MCF 10A (cell line): ENCODE measurements around the gene KLHDC4. TPM values are rescaled to one million over a fixed set of nuclear protein-coding genes. Genes with fewer than 3 reads are reported as not detected.

Experiments used
- BruUV-seq: library from RNA; stranded (reverse); fragments of 400-500 nt; replicated peaks from 2 replicates; lab custom pipeline; 2021; lab: Mats Ljungman, UMichigan
- CTCF ChIA-PET: fragments of 300-600 bp; sonication (Branson Sonifier 250); formaldehyde crosslinking; extraction: SDS; loops from one replicate; lab custom pipeline; 2021; ENCODE audit warnings: antibody characterized with exemption, inconsistent platforms; lab: Yijun Ruan, JAX
- POLR2A ChIA-PET: fragments of 300-600, 350-650 bp; sonication (Branson Sonifier 250); formaldehyde crosslinking; extraction: SDS; loops from one replicate; lab custom pipeline; 2020; ENCODE audit warnings: antibody characterized with exemption, inconsistent platforms; lab: Yijun Ruan, JAX
- DNase-seq: peaks from one replicate; pipeline ENCODE4 v3.0.0-alpha.2; 2018; ENCODE audit not compliant: unreplicated experiment
- H3K27ac Mint-ChIP-seq: one replicate; pipeline ENCODE4 v1.8.0; 2022; ENCODE audit warnings: mild to moderate bottlenecking, low read depth, mixed read lengths; ENCODE audit not compliant: unreplicated experiment
- H3K27me3 Mint-ChIP-seq: one replicate; pipeline ENCODE4 v1.8.0; 2022; ENCODE audit warnings: mixed read lengths; ENCODE audit not compliant: insufficient read depth, unreplicated experiment
- H3K36me3 Mint-ChIP-seq: one replicate; pipeline ENCODE4 v1.8.0; 2022; ENCODE audit warnings: mild to moderate bottlenecking, moderate library complexity, mixed read lengths; ENCODE audit not compliant: insufficient read depth, unreplicated experiment
- H3K4me1 Mint-ChIP-seq: one replicate; pipeline ENCODE4 v1.8.0; 2022; ENCODE audit warnings: mixed read lengths; ENCODE audit not compliant: insufficient read depth, unreplicated experiment
- H3K4me3 Mint-ChIP-seq: one replicate; pipeline ENCODE4 v1.8.0; 2022; ENCODE audit warnings: mild to moderate bottlenecking, moderate library complexity, mixed read lengths; ENCODE audit not compliant: unreplicated experiment
- H3K9me3 Mint-ChIP-seq: one replicate; pipeline ENCODE4 v1.8.0; 2022; ENCODE audit warnings: mixed read lengths; ENCODE audit not compliant: unreplicated experiment
- intact Hi-C: fragments of 100-400 bp; cut with micrococcal nuclease; formaldehyde crosslinking; loops from 2 replicates; pipeline ENCODE4 v1.14.1; 2022
- total RNA-seq: library from RNA; stranded (reverse); gene quantifications from 2 replicates; pipeline ENCODE4 v1.2.3, GENCODE V29; 2022
- TF ChIP-seq, protein P1 (sequence below): fragments of 200-600 bp; IDR thresholded peaks from one replicate; pipeline ENCODE4 v1.8.0; 2022; ENCODE audit warnings: antibody characterized with exemption, mild to moderate bottlenecking; ENCODE audit not compliant: unreplicated experiment

Gene KLHDC4
- total RNA-seq, 1 experiment from 2014 or later: 106 TPM

DNA sequence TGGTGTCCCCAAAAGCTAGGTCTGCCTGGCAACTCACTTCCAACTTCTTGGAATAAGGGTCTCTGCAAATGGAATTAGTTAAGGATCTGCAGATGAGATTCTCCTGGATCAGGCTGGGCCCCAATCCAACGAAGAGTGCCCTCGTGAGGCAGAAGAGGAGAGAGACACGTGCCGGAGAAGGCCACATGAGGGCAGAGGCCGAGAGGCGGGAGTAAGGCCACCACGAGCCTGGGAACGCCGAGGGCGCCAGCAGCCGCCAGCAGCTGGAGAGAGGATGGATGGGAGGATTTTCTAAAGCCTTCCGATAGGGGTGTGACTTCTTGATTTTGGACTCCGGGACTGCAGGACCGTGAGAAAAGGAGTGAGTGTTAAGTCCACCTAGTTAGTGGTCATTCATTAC lies 87.2 kb downstream of the KLHDC4 start:
- ChIA-PET CTCF (interaction anchor here (0.6 to 0.7 kb wide), 2 partner anchors 68 to 237 kb away, joined by 3 read pairs; no protein-coding TSS in a partner anchor), POLR2A (no interaction called here)
- no peaks in the 10 kb centered on the region for H3K9me3 Mint-ChIP-seq
- H3K27me3 Mint-ChIP-seq: peaks cover 24% of the 10 kb centered on the region
- no TSS peak for BruUV-seq
- TF ChIP-seq, protein P1, sequence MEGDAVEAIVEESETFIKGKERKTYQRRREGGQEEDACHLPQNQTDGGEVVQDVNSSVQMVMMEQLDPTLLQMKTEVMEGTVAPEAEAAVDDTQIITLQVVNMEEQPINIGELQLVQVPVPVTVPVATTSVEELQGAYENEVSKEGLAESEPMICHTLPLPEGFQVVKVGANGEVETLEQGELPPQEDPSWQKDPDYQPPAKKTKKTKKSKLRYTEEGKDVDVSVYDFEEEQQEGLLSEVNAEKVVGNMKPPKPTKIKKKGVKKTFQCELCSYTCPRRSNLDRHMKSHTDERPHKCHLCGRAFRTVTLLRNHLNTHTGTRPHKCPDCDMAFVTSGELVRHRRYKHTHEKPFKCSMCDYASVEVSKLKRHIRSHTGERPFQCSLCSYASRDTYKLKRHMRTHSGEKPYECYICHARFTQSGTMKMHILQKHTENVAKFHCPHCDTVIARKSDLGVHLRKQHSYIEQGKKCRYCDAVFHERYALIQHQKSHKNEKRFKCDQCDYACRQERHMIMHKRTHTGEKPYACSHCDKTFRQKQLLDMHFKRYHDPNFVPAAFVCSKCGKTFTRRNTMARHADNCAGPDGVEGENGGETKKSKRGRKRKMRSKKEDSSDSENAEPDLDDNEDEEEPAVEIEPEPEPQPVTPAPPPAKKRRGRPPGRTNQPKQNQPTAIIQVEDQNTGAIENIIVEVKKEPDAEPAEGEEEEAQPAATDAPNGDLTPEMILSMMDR: peak; percentile 9
- peak; percentile 23 for DNase-seq
- H3K4me3 Mint-ChIP-seq: no peak overlapping the region
- no peak overlapping the region for H3K27ac Mint-ChIP-seq
- intact Hi-C loops: no loop called here
- H3K4me1 Mint-ChIP-seq: peaks cover 6% of the 10 kb centered on the region
- H3K36me3 Mint-ChIP-seq: peaks cover 6% of the 10 kb centered on the region

DNA sequence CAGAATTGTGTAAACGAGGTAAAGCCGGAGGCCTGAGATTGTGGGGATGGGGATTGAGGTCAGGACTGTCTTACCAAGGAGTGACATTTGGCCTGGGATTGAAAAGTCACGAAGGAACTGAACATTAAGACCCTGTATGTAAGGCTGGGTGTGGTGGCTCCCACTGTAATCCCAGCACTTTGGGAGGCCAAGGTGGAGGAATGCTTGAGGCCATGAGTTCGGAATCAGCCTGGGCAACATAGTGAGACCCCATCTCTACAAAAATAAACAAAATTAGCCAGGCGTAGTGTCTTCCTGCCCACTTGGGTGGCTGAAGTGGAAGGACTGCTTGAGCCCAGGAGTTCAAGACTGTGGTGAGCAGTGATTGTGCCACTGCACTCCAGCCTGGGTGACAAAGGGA lies 88.0 kb downstream of the KLHDC4 start:
- Mint-ChIP-seq H3K9me3 (no peaks in the 10 kb centered on the region), H3K27ac (no peak overlapping the region), H3K4me1 (peaks cover 6% of the 10 kb centered on the region), H3K36me3 (peaks cover 6% of the 10 kb centered on the region), H3K4me3 (no peak overlapping the region), H3K27me3 (peaks cover 24% of the 10 kb centered on the region)
- ChIA-PET CTCF (no interaction called here), POLR2A (no interaction called here)
- intact Hi-C loops: no loop called here
- no TSS peak for BruUV-seq
- TF ChIP-seq, protein P1: no peak
- no peak for DNase-seq

DNA sequence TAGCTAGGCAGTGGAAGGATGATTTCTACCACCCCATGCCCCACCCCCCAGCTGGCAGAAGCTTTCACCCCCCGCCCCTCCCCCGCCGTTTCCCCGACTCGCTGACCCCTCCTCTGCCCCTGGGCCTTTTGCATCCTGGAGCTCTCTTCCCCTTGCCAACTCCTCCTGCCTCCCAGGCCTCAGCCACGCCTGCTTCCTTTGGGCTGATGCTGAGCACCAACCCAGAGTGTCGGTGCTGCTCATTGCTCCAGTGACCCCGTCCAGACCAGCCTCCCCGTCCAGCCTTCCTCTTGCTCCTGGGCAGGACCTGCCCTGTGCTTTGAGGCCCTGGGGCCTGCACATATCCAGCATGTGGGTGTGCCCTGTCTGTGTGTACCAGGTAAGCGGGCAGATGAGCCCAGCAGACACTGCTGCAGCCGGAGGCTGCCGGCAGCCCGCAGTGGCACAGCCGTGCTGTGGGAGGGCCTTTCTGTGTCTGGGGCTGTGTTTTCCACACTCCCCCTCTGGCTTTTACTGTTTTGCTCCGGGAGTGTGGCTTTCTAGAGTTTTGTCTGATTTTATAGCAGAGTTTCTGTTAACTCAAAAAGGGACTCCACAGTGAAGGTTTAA lies 90.6 kb downstream of the KLHDC4 start:
- Mint-ChIP-seq H3K4me1 (peaks cover 6% of the 10 kb centered on the region), H3K27me3 (peaks cover 24% of the 10 kb centered on the region), H3K4me3 (no peak overlapping the region), H3K27ac (no peak overlapping the region), H3K36me3 (peaks cover 13% of the 10 kb centered on the region), H3K9me3 (no peaks in the 10 kb centered on the region)
- POLR2A ChIA-PET: no interaction called here
- intact Hi-C loops: no loop called here
- BruUV-seq: no TSS peak
- DNase-seq: no peak
- TF ChIP-seq, protein P1: no peak
- CTCF ChIA-PET: interaction anchor here (0.7 kb wide), 1 partner anchor 312 kb away, joined by 3 read pairs; no protein-coding TSS in a partner anchor

DNA sequence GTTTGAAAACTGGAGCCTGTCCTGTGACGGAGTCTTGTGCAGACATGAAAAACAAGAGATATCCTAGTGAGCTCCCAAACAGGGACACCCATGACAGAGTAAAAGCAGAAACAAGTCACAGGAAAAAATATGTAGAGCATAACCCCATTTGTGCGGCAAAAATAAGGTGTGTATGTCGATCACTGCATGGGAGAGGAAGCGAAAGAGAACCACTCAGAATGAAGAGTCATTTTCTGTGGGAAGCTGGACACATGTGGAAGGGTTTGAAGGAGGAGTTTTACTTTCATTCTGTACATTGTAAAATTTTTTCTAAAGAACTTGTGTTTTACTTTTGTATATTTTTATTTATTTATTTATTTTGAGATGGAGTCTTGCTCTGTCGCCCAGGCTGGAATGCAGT lies 91.4 kb downstream of the KLHDC4 start:
- POLR2A ChIA-PET: no interaction called here
- peaks cover 24% of the 10 kb centered on the region for H3K27me3 Mint-ChIP-seq
- H3K27ac Mint-ChIP-seq: no peak overlapping the region
- TF ChIP-seq, protein P1: no peak
- no peaks in the 10 kb centered on the region for H3K9me3 Mint-ChIP-seq
- peaks cover 6% of the 10 kb centered on the region for H3K4me1 Mint-ChIP-seq
- intact Hi-C loops: no loop called here
- no peak for DNase-seq
- peaks cover 13% of the 10 kb centered on the region for H3K36me3 Mint-ChIP-seq
- no peak overlapping the region for H3K4me3 Mint-ChIP-seq
- BruUV-seq: no TSS peak
- CTCF ChIA-PET: interaction anchor here (0.7 kb wide), 1 partner anchor 311 kb away, joined by 3 read pairs; no protein-coding TSS in a partner anchor
